Measurements from ENCODE around the gene RUSF1. TPM values are rescaled to one million over a fixed set of nuclear protein-coding genes. Genes with fewer than 3 reads are reported as not detected.
"Not testable (repeated sequence)": the region's sequence is repeated elsewhere in the genome, so short reads cannot be mapped to it uniquely, and the experiment has no call there.

The RUSF1 gene
- polyA plus RNA-seq, 3 donors, result 10.3 to 45.1 (median 11.8) TPM

DNA sequence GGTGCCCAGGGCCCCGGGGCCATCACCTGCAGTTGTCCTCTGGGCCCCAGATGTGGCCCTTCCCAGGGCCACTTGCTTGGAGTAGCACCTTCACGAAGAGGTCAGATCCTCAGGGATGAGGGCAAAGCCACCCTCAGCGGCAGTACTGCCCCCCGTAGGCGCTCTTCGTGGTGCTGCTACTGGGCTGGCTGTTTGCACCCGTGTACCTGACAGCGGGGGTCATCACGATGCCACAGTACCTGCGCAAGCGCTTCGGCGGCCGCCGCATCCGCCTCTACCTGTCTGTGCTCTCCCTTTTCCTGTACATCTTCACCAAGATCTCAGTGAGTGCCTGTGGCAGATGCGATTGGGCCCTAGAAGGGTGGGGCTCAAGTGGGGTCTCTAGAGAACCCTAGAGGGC is 22.6 kb downstream of the RUSF1 start:
- Mint-ChIP-seq H3K4me1 (peaks cover 20% of the 10 kb centered on the region), H3K27ac (no peak overlapping the region), H3K9me3 (peaks cover 0 to 2% (median 0%) of the 10 kb centered on the region in 7 donors), H3K4me3 (no peak overlapping the region), H3K36me3 (peaks cover 6% of the 10 kb centered on the region in 2 donors), H3K27me3 (ENCODE audit: low read depth in 3 of 3) (peaks cover 5 to 42% (median 34%) of the 10 kb centered on the region in 3 donors)
- Histone ChIP-seq H2AFZ (ENCODE audit: insufficient read depth, low read depth, low read length, poor library complexity, severe bottlenecking) (no peak overlapping the region), H3K9ac (ENCODE audit: insufficient read depth, low read length, poor library complexity, severe bottlenecking) (no peak overlapping the region), H3K4me3 (replicated peaks in 1 of 3; ENCODE audit: low read depth in 2 of 3, low read length in 3 of 3) (no peak overlapping the region), H3K27ac (ENCODE audit: low read depth in 1 of 2, low read length in 2 of 2) (no peak overlapping the region), H3K36me3 (replicated peaks in 1 of 2; ENCODE audit: control insufficient read depth in 1 of 2, insufficient read depth in 2 of 2, low read length in 2 of 2) (peaks cover 0 to 4% of the 10 kb centered on the region in 2 donors), H3K4me2 (replicated peaks; ENCODE audit: extremely low read depth, low read length, poor library complexity, severe bottlenecking) (no peak overlapping the region), H3K9me3 (replicated peaks in 1 of 2; ENCODE audit: control insufficient read depth in 1 of 2, insufficient read depth in 1 of 2, low read length in 2 of 2) (no peaks in the 10 kb centered on the region), H3K4me1 (ENCODE audit: control insufficient read depth in 1 of 2, insufficient read depth in 2 of 2, low read length in 2 of 2) (peaks cover 15 to 25% of the 10 kb centered on the region in 2 donors), H3K79me2 (ENCODE audit: insufficient read depth, low read length) (no peaks in the 10 kb centered on the region), H3K27me3 (ENCODE audit: control insufficient read depth in 2 of 2, insufficient read depth in 2 of 2, low read length in 2 of 2) (peaks cover 0 to 27% of the 10 kb centered on the region in 2 donors), H4K20me1 (ENCODE audit: insufficient read depth, low read length) (no peaks in the 10 kb centered on the region)
- DNase-seq, result no peak
- TF ChIP-seq, protein P1, sequence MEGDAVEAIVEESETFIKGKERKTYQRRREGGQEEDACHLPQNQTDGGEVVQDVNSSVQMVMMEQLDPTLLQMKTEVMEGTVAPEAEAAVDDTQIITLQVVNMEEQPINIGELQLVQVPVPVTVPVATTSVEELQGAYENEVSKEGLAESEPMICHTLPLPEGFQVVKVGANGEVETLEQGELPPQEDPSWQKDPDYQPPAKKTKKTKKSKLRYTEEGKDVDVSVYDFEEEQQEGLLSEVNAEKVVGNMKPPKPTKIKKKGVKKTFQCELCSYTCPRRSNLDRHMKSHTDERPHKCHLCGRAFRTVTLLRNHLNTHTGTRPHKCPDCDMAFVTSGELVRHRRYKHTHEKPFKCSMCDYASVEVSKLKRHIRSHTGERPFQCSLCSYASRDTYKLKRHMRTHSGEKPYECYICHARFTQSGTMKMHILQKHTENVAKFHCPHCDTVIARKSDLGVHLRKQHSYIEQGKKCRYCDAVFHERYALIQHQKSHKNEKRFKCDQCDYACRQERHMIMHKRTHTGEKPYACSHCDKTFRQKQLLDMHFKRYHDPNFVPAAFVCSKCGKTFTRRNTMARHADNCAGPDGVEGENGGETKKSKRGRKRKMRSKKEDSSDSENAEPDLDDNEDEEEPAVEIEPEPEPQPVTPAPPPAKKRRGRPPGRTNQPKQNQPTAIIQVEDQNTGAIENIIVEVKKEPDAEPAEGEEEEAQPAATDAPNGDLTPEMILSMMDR (IDR thresholded peaks at IDR 0.05), result no peak
- intact Hi-C loops (cut with micrococcal nuclease), result no loop called here
- WGBS (ENCODE audit: insufficient coverage), result 97% methylated on average over 14 of the region's 17 CpGs

DNA sequence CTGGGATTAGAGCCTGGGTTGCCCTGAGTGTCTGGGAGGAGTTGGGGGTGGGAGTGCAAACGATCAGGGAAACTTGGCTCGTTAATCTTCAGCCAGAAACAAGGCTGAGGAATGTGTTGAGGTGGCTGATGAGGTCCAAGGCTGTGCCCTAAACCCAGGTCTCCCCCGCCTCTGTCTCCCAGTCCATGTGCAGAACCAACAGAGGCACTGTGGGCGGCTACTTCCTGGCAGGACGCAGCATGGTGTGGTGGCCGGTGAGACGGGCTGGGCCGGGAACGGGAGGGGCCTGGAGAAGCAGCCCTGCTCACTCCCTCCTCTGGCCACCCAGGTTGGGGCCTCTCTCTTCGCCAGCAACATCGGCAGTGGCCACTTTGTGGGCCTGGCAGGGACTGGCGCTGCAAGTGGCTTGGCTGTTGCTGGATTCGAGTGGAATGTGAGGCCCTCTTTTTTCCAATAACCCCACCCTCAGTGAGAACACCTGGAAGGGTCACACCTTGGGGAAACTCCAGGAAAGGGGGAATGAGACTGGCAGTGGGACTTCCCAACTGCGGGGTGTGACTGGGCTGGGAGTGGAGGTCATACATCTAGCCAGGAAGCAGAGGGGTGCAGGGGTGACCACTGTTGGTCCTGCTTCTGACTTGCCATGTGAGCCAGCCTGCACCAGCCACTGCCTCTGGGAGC is 23.6 kb downstream of the RUSF1 start:
- H3K27ac ChIP-seq (ENCODE audit: low read depth in 1 of 2, low read length in 2 of 2), result no peak overlapping the region
- intact Hi-C loops (cut with micrococcal nuclease), result no loop called here
- no peaks in the 10 kb centered on the region for H4K20me1 ChIP-seq (ENCODE audit: insufficient read depth, low read length)
- peak overlapping the region in 1 of 7 donors; percentile 31 for H3K27ac Mint-ChIP-seq
- H3K9ac ChIP-seq (ENCODE audit: insufficient read depth, low read length, poor library complexity, severe bottlenecking), result no peak overlapping the region
- H3K4me2 ChIP-seq (replicated peaks; ENCODE audit: extremely low read depth, low read length, poor library complexity, severe bottlenecking), result no peak overlapping the region
- no peaks in the 10 kb centered on the region for H3K9me3 ChIP-seq (replicated peaks in 1 of 2; ENCODE audit: control insufficient read depth in 1 of 2, insufficient read depth in 1 of 2, low read length in 2 of 2)
- H3K36me3 Mint-ChIP-seq, result peaks cover 0 to 2% of the 10 kb centered on the region in 2 donors
- no peaks in the 10 kb centered on the region for H3K79me2 ChIP-seq (ENCODE audit: insufficient read depth, low read length)
- 62% methylated on average over 10 of the region's 14 CpGs for WGBS (ENCODE audit: insufficient coverage)
- no peaks in the 10 kb centered on the region for H3K36me3 ChIP-seq (replicated peaks in 1 of 2; ENCODE audit: control insufficient read depth in 1 of 2, insufficient read depth in 2 of 2, low read length in 2 of 2)
- H3K27me3 ChIP-seq (ENCODE audit: control insufficient read depth in 2 of 2, insufficient read depth in 2 of 2, low read length in 2 of 2), result peaks cover 0 to 27% of the 10 kb centered on the region in 2 donors
- H3K4me1 ChIP-seq (ENCODE audit: control insufficient read depth in 1 of 2, insufficient read depth in 2 of 2, low read length in 2 of 2), result peaks cover 15 to 25% of the 10 kb centered on the region in 2 donors
- peaks cover 22% of the 10 kb centered on the region for H3K4me1 Mint-ChIP-seq
- H3K4me3 ChIP-seq (replicated peaks in 1 of 3; ENCODE audit: low read depth in 2 of 3, low read length in 3 of 3), result no peak overlapping the region
- H3K4me3 Mint-ChIP-seq, result no peak overlapping the region
- no peak overlapping the region for H2AFZ ChIP-seq (ENCODE audit: insufficient read depth, low read depth, low read length, poor library complexity, severe bottlenecking)
- H3K27me3 Mint-ChIP-seq (ENCODE audit: low read depth in 3 of 3), result peaks cover 5 to 43% (median 33%) of the 10 kb centered on the region in 3 donors
- TF ChIP-seq, protein P1 (IDR thresholded peaks at IDR 0.05), result no peak
- peaks cover 0 to 2% (median 0%) of the 10 kb centered on the region in 7 donors for H3K9me3 Mint-ChIP-seq
- DNase-seq, result no peak

DNA sequence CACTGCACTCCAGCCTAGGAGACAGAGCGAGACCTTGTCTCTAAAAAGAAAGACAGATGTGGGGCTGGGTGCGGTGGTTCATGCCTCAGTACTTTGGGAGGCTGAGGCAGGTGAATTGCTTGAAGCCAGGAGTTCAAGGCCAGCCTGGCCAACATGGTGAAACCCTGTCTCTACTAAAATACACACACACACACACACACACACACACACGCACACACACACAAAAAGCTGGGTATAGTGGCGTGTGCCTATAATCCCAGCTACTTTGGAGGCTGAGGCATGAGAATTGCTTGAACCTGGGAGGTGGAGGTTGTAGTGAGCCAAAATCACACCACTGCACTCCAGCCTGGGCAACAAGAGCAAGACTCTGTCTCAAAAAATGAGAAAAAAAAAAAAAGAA is 24.1 kb downstream of the RUSF1 start:
- H3K27ac Mint-ChIP-seq; H2AFZ ChIP-seq (ENCODE audit: insufficient read depth, low read depth, low read length, poor library complexity, severe bottlenecking); H3K9me3 ChIP-seq (replicated peaks in 1 of 2; ENCODE audit: control insufficient read depth in 1 of 2, insufficient read depth in 1 of 2, low read length in 2 of 2); H3K36me3 ChIP-seq (replicated peaks in 1 of 2; ENCODE audit: control insufficient read depth in 1 of 2, insufficient read depth in 2 of 2, low read length in 2 of 2); H3K27ac ChIP-seq (ENCODE audit: low read depth in 1 of 2, low read length in 2 of 2); H3K9ac ChIP-seq (ENCODE audit: insufficient read depth, low read length, poor library complexity, severe bottlenecking); DNase-seq; H3K4me3 ChIP-seq (replicated peaks in 1 of 3; ENCODE audit: low read depth in 2 of 3, low read length in 3 of 3); H3K36me3 Mint-ChIP-seq; H3K79me2 ChIP-seq (ENCODE audit: insufficient read depth, low read length); H4K20me1 ChIP-seq (ENCODE audit: insufficient read depth, low read length); H3K4me2 ChIP-seq (replicated peaks; ENCODE audit: extremely low read depth, low read length, poor library complexity, severe bottlenecking); intact Hi-C loops (cut with micrococcal nuclease); H3K4me3 Mint-ChIP-seq; H3K9me3 Mint-ChIP-seq: not testable (repeated sequence)
- peaks cover 0 to 27% of the 10 kb centered on the region in 2 donors for H3K27me3 ChIP-seq (ENCODE audit: control insufficient read depth in 2 of 2, insufficient read depth in 2 of 2, low read length in 2 of 2)
- peaks cover 15 to 25% of the 10 kb centered on the region in 2 donors for H3K4me1 ChIP-seq (ENCODE audit: control insufficient read depth in 1 of 2, insufficient read depth in 2 of 2, low read length in 2 of 2)
- Mint-ChIP-seq H3K4me1 (peaks cover 22% of the 10 kb centered on the region), H3K27me3 (ENCODE audit: low read depth in 3 of 3) (peaks cover 5 to 42% (median 30%) of the 10 kb centered on the region in 3 donors)
- 83% methylated on average over 1 of the region's 4 CpGs for WGBS (ENCODE audit: insufficient coverage)

Measured in CD14-positive monocyte (primary cell).